ENCODE measurements around the gene JUND. TPM values are rescaled to one million over a fixed set of nuclear protein-coding genes. Genes with fewer than 3 reads are reported as not detected.
A peak's percentile ranks its signal among the peaks of the same experiment; 100 is the strongest.

The JUND gene
- polyA plus RNA-seq, 1 of the 3 experiments (the other 2 are of a cell fraction) = 115 TPM

DNA sequence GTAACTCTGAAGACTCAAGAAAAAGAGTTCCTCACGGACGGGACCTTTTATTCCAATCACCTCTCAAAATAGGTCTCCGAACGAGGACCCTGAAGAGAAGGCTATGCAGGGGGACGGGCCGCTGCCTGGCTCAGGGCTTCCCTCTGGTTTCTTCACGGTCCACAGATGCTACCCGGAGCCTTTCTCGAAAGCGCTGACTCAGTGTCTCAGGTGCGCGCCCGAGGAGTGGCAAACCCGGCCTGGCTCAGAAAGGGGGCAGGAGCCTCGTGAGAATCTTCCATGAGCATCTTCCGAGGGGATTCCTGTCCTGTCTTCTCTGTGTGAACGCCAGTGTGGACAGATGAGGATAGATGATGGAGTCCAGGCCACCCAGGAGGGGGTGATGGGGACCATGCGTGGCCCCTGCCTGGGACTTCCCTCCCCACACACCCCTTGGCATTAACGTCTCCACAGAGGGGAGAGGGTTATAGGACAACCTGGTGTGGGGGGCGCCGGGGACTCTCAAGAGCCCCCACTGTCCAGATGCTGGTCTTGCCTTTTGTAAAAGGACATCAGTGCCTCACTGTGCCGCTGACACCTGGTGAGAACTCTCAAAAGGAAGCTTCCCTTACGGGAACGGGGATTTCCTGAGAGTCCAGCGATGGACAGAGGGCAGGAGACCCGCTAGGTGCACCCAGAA is 24.9 kb upstream of the JUND start:
- H3K36me3 ChIP-seq (replicated peaks in 1 of 2; ENCODE audit: control insufficient read depth in 1 of 2, insufficient read depth in 2 of 2, low read length in 1 of 2) = peaks cover 0 to 41% of the 10 kb centered on the region in 2 experiments
- no peaks in the 10 kb centered on the region for H4K20me1 ChIP-seq (ENCODE audit: insufficient read depth)
- WGBS (ENCODE audit: low lambda C conversion rate) = 92% methylated on average over 26 of the region's 26 CpGs
- peak overlapping the region; percentile 97 to 98; a peak in 3 of 4 replicates for H3K27ac ChIP-seq (ENCODE audit: low read depth in 2 of 2, low read length in 1 of 2)
- no peak overlapping the region for H3K9ac ChIP-seq
- H2AFZ ChIP-seq (ENCODE audit: low read depth) = no peak overlapping the region
- no peak for TF ChIP-seq CHD2 (IDR thresholded peaks at IDR 0.05; ENCODE audit: low read length, partially characterized antibody)
- TF ChIP-seq GATA2 (CRISPR knock-in tag; IDR thresholded peaks at IDR 0.05) = no peak
- TF ChIP-seq NRF1 (IDR thresholded peaks at IDR 0.05; ENCODE audit: low read depth, low read length) = no peak
- TF ChIP-seq FOXJ3 (CRISPR knock-in tag; IDR thresholded peaks at IDR 0.05) = no peak
- no peak for TF ChIP-seq FOXM1 (IDR thresholded peaks at IDR 0.05; ENCODE audit: low read depth)
- no peak for TF ChIP-seq MEF2A (IDR thresholded peaks at IDR 0.05; ENCODE audit: borderline replicate concordance, low read depth)
- TF ChIP-seq, protein P1, sequence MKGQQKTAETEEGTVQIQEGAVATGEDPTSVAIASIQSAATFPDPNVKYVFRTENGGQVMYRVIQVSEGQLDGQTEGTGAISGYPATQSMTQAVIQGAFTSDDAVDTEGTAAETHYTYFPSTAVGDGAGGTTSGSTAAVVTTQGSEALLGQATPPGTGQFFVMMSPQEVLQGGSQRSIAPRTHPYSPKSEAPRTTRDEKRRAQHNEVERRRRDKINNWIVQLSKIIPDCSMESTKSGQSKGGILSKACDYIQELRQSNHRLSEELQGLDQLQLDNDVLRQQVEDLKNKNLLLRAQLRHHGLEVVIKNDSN (IDR thresholded peaks at IDR 0.05; ENCODE audit: borderline replicate concordance, low read depth) = no peak
- TF ChIP-seq GABPA (IDR thresholded peaks at IDR 0.05; ENCODE audit: low read depth) = no peak
- TF ChIP-seq, protein P2, sequence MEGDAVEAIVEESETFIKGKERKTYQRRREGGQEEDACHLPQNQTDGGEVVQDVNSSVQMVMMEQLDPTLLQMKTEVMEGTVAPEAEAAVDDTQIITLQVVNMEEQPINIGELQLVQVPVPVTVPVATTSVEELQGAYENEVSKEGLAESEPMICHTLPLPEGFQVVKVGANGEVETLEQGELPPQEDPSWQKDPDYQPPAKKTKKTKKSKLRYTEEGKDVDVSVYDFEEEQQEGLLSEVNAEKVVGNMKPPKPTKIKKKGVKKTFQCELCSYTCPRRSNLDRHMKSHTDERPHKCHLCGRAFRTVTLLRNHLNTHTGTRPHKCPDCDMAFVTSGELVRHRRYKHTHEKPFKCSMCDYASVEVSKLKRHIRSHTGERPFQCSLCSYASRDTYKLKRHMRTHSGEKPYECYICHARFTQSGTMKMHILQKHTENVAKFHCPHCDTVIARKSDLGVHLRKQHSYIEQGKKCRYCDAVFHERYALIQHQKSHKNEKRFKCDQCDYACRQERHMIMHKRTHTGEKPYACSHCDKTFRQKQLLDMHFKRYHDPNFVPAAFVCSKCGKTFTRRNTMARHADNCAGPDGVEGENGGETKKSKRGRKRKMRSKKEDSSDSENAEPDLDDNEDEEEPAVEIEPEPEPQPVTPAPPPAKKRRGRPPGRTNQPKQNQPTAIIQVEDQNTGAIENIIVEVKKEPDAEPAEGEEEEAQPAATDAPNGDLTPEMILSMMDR (IDR thresholded peaks at IDR 0.05) = no peak
- no peak for TF ChIP-seq FOSL2 (IDR thresholded peaks at IDR 0.05; ENCODE audit: borderline replicate concordance, low read depth)
- TF ChIP-seq, protein P3, sequence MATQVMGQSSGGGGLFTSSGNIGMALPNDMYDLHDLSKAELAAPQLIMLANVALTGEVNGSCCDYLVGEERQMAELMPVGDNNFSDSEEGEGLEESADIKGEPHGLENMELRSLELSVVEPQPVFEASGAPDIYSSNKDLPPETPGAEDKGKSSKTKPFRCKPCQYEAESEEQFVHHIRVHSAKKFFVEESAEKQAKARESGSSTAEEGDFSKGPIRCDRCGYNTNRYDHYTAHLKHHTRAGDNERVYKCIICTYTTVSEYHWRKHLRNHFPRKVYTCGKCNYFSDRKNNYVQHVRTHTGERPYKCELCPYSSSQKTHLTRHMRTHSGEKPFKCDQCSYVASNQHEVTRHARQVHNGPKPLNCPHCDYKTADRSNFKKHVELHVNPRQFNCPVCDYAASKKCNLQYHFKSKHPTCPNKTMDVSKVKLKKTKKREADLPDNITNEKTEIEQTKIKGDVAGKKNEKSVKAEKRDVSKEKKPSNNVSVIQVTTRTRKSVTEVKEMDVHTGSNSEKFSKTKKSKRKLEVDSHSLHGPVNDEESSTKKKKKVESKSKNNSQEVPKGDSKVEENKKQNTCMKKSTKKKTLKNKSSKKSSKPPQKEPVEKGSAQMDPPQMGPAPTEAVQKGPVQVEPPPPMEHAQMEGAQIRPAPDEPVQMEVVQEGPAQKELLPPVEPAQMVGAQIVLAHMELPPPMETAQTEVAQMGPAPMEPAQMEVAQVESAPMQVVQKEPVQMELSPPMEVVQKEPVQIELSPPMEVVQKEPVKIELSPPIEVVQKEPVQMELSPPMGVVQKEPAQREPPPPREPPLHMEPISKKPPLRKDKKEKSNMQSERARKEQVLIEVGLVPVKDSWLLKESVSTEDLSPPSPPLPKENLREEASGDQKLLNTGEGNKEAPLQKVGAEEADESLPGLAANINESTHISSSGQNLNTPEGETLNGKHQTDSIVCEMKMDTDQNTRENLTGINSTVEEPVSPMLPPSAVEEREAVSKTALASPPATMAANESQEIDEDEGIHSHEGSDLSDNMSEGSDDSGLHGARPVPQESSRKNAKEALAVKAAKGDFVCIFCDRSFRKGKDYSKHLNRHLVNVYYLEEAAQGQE (IDR thresholded peaks at IDR 0.05; ENCODE audit: low read depth, low read length) = no peak
- TF ChIP-seq ELF1 (IDR thresholded peaks at IDR 0.05) = no peak
- no peak for TF ChIP-seq RCOR1 (IDR thresholded peaks at IDR 0.05; ENCODE audit: low read length)
- no peak for TF ChIP-seq TAF1 (IDR thresholded peaks at IDR 0.05; ENCODE audit: borderline replicate concordance, low read depth, low read length)
- no peak for TF ChIP-seq MXI1 (IDR thresholded peaks at IDR 0.05; ENCODE audit: low read depth, low read length)
- TF ChIP-seq NFIC (IDR thresholded peaks at IDR 0.05; ENCODE audit: borderline replicate concordance) = no peak
- TF ChIP-seq, protein P4, sequence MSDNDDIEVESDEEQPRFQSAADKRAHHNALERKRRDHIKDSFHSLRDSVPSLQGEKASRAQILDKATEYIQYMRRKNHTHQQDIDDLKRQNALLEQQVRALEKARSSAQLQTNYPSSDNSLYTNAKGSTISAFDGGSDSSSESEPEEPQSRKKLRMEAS (IDR thresholded peaks at IDR 0.05; ENCODE audit: low read depth) = no peak
- TF ChIP-seq, protein P5, sequence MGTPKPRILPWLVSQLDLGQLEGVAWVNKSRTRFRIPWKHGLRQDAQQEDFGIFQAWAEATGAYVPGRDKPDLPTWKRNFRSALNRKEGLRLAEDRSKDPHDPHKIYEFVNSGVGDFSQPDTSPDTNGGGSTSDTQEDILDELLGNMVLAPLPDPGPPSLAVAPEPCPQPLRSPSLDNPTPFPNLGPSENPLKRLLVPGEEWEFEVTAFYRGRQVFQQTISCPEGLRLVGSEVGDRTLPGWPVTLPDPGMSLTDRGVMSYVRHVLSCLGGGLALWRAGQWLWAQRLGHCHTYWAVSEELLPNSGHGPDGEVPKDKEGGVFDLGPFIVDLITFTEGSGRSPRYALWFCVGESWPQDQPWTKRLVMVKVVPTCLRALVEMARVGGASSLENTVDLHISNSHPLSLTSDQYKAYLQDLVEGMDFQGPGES (IDR thresholded peaks at IDR 0.05; ENCODE audit: low read depth, low read length) = no peak
- TF ChIP-seq RFX5 (IDR thresholded peaks at IDR 0.05; ENCODE audit: low read length) = no peak
- no peak for TF ChIP-seq SIN3A (IDR thresholded peaks at IDR 0.05; ENCODE audit: borderline replicate concordance, low read depth, low read length)
- no peaks in the 10 kb centered on the region for H3K9me3 ChIP-seq
- no peak overlapping the region for H3K4me2 ChIP-seq
- CTCF ChIA-PET = interaction anchor here (0.9 to 1.3 kb wide), 4 partner anchors 15 to 28 kb away, joined by 3 to 5 read pairs (median 4); no protein-coding TSS in a partner anchor
- H3K4me1 ChIP-seq (ENCODE audit: control insufficient read depth in 1 of 2, insufficient read depth in 2 of 2, low read depth in 1 of 2, low read length in 1 of 2) = peaks cover 18 to 23% of the 10 kb centered on the region in 2 experiments; a peak in 3 of 4 replicates
- H3K4me3 ChIP-seq (ENCODE audit: low read depth in 2 of 2, low read length in 1 of 2) = no peak overlapping the region
- H3K27me3 ChIP-seq (ENCODE audit: insufficient read depth) = no peaks in the 10 kb centered on the region
- DNase-seq = peak; percentile 15
- POLR2A ChIA-PET = interaction anchor here (2.2 kb wide), 2 partner anchors 16 to 25 kb away, joined by 19 to 50 read pairs; partner anchors contain the start of genes JUND and LSM4
- H3F3A ChIP-seq (replicated peaks; ENCODE audit: insufficient read depth) = peaks cover 18% of the 10 kb centered on the region
- no peaks in the 10 kb centered on the region for H3K79me2 ChIP-seq (ENCODE audit: insufficient read depth)
- no peaks in the 10 kb centered on the region for H3K9me2 ChIP-seq
